ENCODE results near the gene CUL2. TPM values are rescaled to one million over a fixed set of nuclear protein-coding genes. Genes with fewer than 3 reads are reported as not detected.

CUL2 gene
- total and polyA plus RNA-seq, 2 experiments from 2014 or later, result 17.2 to 38.3 TPM

DNA sequence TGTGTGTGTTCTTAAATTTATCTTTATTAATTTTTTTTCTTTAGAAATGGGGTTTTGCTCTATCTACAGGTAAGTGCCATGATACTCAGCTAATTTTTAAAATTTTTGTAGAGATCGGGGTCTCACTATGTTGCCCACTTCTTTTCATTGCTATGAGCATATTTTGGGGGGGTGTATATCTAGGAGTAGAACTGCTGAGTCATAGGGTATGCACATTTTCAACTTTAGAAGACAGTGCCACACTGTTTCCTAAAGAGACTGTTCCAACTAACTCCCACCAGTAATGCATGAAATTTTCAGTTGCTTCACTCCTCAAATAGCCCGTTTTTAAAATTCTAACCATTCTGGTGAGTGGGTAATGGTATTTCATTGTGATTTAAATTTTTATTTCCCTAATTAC, 108.3 kb downstream of the CUL2 start:
- ATAC-seq, result no peak
- Histone ChIP-seq H3K36me3 (ENCODE audit: insufficient read depth) (no peaks in the 10 kb centered on the region), H3K27ac (ENCODE audit: low read depth) (no peak overlapping the region), H4K20me1 (replicated peaks; ENCODE audit: insufficient read depth) (no peaks in the 10 kb centered on the region), H3K79me2 (replicated peaks; ENCODE audit: insufficient read depth) (no peaks in the 10 kb centered on the region), H3K27me3 (ENCODE audit: insufficient read depth) (no peaks in the 10 kb centered on the region), H3K9me2 (ENCODE audit: insufficient read depth) (no peaks in the 10 kb centered on the region), H3K4me2 (no peak overlapping the region), H3K4me1 (ENCODE audit: insufficient read depth) (no peaks in the 10 kb centered on the region), H2AFZ (no peak overlapping the region), H3F3A (replicated peaks; ENCODE audit: low read depth) (no peaks in the 10 kb centered on the region), H3K4me3 (no peak overlapping the region)
- Mint-ChIP-seq H3K27me3 (ENCODE audit: insufficient read depth, low read depth, poor library complexity) (peaks cover 2% of the 10 kb centered on the region), H3K36me3 (ENCODE audit: low read depth) (peaks cover 3% of the 10 kb centered on the region; the same call in 2 of the 3 replicates), H3K27ac (no peak overlapping the region), H3K4me3 (no peak overlapping the region), H3K4me1 (peaks cover 2% of the 10 kb centered on the region; the same call in 1 of the 3 replicates), H3K9me3 (peaks cover 22% of the 10 kb centered on the region)
- no peak for DNase-seq (ENCODE audit: low spot score)
- TF ChIP-seq EZH2phosphoT487 (IDR thresholded peaks at IDR 0.05; ENCODE audit: unreplicated experiment) (no peak), EZH2 (IDR thresholded peaks at IDR 0.05; ENCODE audit: low read depth, unreplicated experiment) (no peak), STAT1 (IDR thresholded peaks at IDR 0.05; ENCODE audit: unreplicated experiment) (no peak), JUNB (IDR thresholded peaks at IDR 0.05; ENCODE audit: unreplicated experiment) (no peak)
- TF ChIP-seq, protein P1, sequence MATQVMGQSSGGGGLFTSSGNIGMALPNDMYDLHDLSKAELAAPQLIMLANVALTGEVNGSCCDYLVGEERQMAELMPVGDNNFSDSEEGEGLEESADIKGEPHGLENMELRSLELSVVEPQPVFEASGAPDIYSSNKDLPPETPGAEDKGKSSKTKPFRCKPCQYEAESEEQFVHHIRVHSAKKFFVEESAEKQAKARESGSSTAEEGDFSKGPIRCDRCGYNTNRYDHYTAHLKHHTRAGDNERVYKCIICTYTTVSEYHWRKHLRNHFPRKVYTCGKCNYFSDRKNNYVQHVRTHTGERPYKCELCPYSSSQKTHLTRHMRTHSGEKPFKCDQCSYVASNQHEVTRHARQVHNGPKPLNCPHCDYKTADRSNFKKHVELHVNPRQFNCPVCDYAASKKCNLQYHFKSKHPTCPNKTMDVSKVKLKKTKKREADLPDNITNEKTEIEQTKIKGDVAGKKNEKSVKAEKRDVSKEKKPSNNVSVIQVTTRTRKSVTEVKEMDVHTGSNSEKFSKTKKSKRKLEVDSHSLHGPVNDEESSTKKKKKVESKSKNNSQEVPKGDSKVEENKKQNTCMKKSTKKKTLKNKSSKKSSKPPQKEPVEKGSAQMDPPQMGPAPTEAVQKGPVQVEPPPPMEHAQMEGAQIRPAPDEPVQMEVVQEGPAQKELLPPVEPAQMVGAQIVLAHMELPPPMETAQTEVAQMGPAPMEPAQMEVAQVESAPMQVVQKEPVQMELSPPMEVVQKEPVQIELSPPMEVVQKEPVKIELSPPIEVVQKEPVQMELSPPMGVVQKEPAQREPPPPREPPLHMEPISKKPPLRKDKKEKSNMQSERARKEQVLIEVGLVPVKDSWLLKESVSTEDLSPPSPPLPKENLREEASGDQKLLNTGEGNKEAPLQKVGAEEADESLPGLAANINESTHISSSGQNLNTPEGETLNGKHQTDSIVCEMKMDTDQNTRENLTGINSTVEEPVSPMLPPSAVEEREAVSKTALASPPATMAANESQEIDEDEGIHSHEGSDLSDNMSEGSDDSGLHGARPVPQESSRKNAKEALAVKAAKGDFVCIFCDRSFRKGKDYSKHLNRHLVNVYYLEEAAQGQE (IDR thresholded peaks at IDR 0.05; ENCODE audit: unreplicated experiment), result no peak

DNA sequence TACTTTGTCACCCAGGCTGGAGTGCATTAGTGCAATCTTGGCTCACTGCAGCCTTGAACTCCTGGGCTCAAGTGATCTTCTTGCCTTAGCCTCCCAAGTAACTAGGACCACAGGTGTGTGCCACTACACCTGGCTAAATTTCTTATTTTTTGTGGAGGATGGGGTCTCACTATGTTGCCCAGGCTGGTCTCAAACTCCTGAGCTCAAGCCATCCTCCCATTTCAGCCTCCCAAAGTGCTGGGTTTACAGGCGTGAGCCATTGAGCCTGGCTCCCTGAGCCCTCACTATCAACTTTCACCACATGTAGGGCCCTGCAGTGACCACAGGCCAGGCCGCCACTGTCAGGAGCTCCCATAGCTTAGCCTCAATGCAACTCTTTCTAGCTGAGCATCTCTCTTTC, 110.2 kb downstream of the CUL2 start:
- H3K36me3 Mint-ChIP-seq (ENCODE audit: low read depth), result peaks cover 10% of the 10 kb centered on the region
- ATAC-seq (no peak), DNase-seq (ENCODE audit: low spot score) (no peak)
- peaks cover 2% of the 10 kb centered on the region; the same call in 1 of the 3 replicates for H3K4me1 Mint-ChIP-seq
- no peaks in the 10 kb centered on the region for H3K27me3 ChIP-seq (ENCODE audit: insufficient read depth)
- no peaks in the 10 kb centered on the region for H4K20me1 ChIP-seq (replicated peaks; ENCODE audit: insufficient read depth)
- no peak overlapping the region for H3K4me3 Mint-ChIP-seq
- H2AFZ ChIP-seq, result no peak overlapping the region
- H3K9me3 Mint-ChIP-seq, result peaks cover 27% of the 10 kb centered on the region
- H3K9me2 ChIP-seq (ENCODE audit: insufficient read depth), result no peaks in the 10 kb centered on the region
- no peak overlapping the region for H3K27ac Mint-ChIP-seq
- no peaks in the 10 kb centered on the region for H3F3A ChIP-seq (replicated peaks; ENCODE audit: low read depth)
- no peaks in the 10 kb centered on the region for H3K4me1 ChIP-seq (ENCODE audit: insufficient read depth)
- no peak overlapping the region for H3K4me2 ChIP-seq
- H3K36me3 ChIP-seq (ENCODE audit: insufficient read depth), result no peaks in the 10 kb centered on the region
- no peak overlapping the region for H3K4me3 ChIP-seq
- H3K27ac ChIP-seq (ENCODE audit: low read depth), result no peak overlapping the region
- H3K27me3 Mint-ChIP-seq (ENCODE audit: insufficient read depth, low read depth, poor library complexity), result peaks cover 2% of the 10 kb centered on the region
- H3K79me2 ChIP-seq (replicated peaks; ENCODE audit: insufficient read depth), result no peaks in the 10 kb centered on the region
- TF ChIP-seq ZNF331 (CRISPR knock-in tag; IDR thresholded peaks at IDR 0.05; ENCODE audit: low read depth) (no peak), CREB1 (CRISPR knock-in tag; IDR thresholded peaks at IDR 0.05; ENCODE audit: low read depth) (no peak), POLR2AphosphoS5 (IDR thresholded peaks at IDR 0.05; ENCODE audit: low read depth) (no peak), JUNB (IDR thresholded peaks at IDR 0.05; ENCODE audit: unreplicated experiment) (no peak), ZNF114 (CRISPR knock-in tag; IDR thresholded peaks at IDR 0.05) (no peak), EZH2 (IDR thresholded peaks at IDR 0.05; ENCODE audit: low read depth, unreplicated experiment) (no peak), EZH2phosphoT487 (IDR thresholded peaks at IDR 0.05; ENCODE audit: unreplicated experiment) (no peak)
- TF ChIP-seq, protein P2, sequence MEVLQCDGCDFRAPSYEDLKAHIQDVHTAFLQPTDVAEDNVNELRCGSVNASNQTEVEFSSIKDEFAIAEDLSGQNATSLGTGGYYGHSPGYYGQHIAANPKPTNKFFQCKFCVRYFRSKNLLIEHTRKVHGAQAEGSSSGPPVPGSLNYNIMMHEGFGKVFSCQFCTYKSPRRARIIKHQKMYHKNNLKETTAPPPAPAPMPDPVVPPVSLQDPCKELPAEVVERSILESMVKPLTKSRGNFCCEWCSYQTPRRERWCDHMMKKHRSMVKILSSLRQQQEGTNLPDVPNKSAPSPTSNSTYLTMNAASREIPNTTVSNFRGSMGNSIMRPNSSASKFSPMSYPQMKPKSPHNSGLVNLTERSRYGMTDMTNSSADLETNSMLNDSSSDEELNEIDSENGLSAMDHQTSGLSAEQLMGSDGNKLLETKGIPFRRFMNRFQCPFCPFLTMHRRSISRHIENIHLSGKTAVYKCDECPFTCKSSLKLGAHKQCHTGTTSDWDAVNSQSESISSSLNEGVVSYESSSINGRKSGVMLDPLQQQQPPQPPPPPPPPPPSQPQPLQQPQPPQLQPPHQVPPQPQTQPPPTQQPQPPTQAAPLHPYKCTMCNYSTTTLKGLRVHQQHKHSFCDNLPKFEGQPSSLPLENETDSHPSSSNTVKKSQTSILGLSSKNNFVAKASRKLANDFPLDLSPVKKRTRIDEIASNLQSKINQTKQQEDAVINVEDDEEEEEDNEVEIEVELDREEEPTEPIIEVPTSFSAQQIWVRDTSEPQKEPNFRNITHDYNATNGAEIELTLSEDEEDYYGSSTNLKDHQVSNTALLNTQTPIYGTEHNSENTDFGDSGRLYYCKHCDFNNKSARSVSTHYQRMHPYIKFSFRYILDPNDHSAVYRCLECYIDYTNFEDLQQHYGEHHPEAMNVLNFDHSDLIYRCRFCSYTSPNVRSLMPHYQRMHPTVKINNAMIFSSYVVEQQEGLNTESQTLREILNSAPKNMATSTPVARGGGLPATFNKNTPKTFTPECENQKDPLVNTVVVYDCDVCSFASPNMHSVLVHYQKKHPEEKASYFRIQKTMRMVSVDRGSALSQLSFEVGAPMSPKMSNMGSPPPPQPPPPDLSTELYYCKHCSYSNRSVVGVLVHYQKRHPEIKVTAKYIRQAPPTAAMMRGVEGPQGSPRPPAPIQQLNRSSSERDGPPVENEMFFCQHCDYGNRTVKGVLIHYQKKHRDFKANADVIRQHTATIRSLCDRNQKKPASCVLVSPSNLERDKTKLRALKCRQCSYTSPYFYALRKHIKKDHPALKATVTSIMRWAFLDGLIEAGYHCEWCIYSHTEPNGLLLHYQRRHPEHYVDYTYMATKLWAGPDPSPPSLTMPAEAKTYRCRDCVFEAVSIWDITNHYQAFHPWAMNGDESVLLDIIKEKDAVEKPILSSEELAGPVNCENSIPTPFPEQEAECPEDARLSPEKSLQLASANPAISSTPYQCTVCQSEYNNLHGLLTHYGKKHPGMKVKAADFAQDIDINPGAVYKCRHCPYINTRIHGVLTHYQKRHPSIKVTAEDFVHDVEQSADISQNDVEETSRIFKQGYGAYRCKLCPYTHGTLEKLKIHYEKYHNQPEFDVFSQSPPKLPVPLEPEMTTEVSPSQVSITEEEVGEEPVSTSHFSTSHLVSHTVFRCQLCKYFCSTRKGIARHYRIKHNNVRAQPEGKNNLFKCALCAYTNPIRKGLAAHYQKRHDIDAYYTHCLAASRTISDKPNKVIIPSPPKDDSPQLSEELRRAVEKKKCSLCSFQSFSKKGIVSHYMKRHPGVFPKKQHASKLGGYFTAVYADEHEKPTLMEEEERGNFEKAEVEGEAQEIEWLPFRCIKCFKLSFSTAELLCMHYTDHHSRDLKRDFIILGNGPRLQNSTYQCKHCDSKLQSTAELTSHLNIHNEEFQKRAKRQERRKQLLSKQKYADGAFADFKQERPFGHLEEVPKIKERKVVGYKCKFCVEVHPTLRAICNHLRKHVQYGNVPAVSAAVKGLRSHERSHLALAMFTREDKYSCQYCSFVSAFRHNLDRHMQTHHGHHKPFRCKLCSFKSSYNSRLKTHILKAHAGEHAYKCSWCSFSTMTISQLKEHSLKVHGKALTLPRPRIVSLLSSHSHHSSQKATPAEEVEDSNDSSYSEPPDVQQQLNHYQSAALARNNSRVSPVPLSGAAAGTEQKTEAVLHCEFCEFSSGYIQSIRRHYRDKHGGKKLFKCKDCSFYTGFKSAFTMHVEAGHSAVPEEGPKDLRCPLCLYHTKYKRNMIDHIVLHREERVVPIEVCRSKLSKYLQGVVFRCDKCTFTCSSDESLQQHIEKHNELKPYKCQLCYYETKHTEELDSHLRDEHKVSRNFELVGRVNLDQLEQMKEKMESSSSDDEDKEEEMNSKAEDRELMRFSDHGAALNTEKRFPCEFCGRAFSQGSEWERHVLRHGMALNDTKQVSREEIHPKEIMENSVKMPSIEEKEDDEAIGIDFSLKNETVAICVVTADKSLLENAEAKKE (CRISPR knock-in tag; IDR thresholded peaks at IDR 0.05), result no peak
- TF ChIP-seq, protein P3, sequence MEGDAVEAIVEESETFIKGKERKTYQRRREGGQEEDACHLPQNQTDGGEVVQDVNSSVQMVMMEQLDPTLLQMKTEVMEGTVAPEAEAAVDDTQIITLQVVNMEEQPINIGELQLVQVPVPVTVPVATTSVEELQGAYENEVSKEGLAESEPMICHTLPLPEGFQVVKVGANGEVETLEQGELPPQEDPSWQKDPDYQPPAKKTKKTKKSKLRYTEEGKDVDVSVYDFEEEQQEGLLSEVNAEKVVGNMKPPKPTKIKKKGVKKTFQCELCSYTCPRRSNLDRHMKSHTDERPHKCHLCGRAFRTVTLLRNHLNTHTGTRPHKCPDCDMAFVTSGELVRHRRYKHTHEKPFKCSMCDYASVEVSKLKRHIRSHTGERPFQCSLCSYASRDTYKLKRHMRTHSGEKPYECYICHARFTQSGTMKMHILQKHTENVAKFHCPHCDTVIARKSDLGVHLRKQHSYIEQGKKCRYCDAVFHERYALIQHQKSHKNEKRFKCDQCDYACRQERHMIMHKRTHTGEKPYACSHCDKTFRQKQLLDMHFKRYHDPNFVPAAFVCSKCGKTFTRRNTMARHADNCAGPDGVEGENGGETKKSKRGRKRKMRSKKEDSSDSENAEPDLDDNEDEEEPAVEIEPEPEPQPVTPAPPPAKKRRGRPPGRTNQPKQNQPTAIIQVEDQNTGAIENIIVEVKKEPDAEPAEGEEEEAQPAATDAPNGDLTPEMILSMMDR (conservative IDR thresholded peaks at IDR 0.05; ENCODE audit: low read depth in 2 of 2), result no peak

Measured in GM23338 (cell line).